ENCODE measurements around the gene ERCC2.
"Not testable (repeated sequence)": the region's sequence is repeated elsewhere in the genome, so short reads cannot be mapped to it uniquely, and the experiment has no call there.

The ERCC2 gene

GRCh38 chr19:45354241-45354842, 16.0 kb downstream of the ERCC2 start:
- no peak for DNase-seq (ENCODE audit: low read depth)

GRCh38 chr19:45352914-45353796, 17.2 kb downstream of the ERCC2 start:
- no peak for DNase-seq (ENCODE audit: low read depth)

- DNase-seq (ENCODE audit: low read depth), result no peak
Observed at GRCh38 chr19:45352471-45352870, 17.9 kb downstream of the ERCC2 start.

GRCh38 chr19:45352062-45352461, 18.3 kb downstream of the ERCC2 start:
- no peak for DNase-seq (ENCODE audit: low read depth)

- DNase-seq (ENCODE audit: low read depth), result no peak
Observed at GRCh38 chr19:45351401-45351952, 18.9 kb downstream of the ERCC2 start.

- no peak for DNase-seq (ENCODE audit: low read depth)
Observed at GRCh38 chr19:45350477-45351058, 19.8 kb downstream of the ERCC2 start.

GRCh38 chr19:45349430-45349941, 20.9 kb downstream of the ERCC2 start:
- DNase-seq (ENCODE audit: low read depth), result no peak

- no peak for DNase-seq (ENCODE audit: low read depth)
Observed at GRCh38 chr19:45349126-45349415, 21.3 kb downstream of the ERCC2 start.

- DNase-seq (ENCODE audit: low read depth), result no peak
Observed at GRCh38 chr19:45348367-45349125, 21.8 kb downstream of the ERCC2 start.

- DNase-seq (ENCODE audit: low read depth), result no peak
Observed at GRCh38 chr19:45347570-45348366, 22.6 kb downstream of the ERCC2 start.

- DNase-seq (ENCODE audit: low read depth), result no peak
Observed at GRCh38 chr19:45346449-45346848, 23.9 kb downstream of the ERCC2 start.

GRCh38 chr19:45345506-45345860, 24.9 kb downstream of the ERCC2 start:
- no peak for DNase-seq (ENCODE audit: low read depth)

GRCh38 chr19:45344621-45345505, 25.5 kb downstream of the ERCC2 start:
- no peak for DNase-seq (ENCODE audit: low read depth)

GRCh38 chr19:45342911-45343310, 27.5 kb downstream of the ERCC2 start:
- no peak for DNase-seq (ENCODE audit: low read depth)

GRCh38 chr19:45340899-45341453, 29.4 kb downstream of the ERCC2 start:
- no peak for DNase-seq (ENCODE audit: low read depth)

- no peak for DNase-seq (ENCODE audit: low read depth)
Observed at GRCh38 chr19:45340232-45340898, 30.0 kb downstream of the ERCC2 start, which contains the start of gene KLC3. KLC3 (plus strand) TSS chr19:45340750; CDS start chr19:45345542, 4,792 bp downstream.

GRCh38 chr19:45339629-45340028, 30.7 kb downstream of the ERCC2 start:
- no peak for DNase-seq (ENCODE audit: low read depth)

GRCh38 chr19:45336696-45337251, 33.6 kb downstream of the ERCC2 start:
- DNase-seq (ENCODE audit: low read depth), result no peak

- DNase-seq (ENCODE audit: low read depth), result not testable (repeated sequence)
Observed at GRCh38 chr19:45334881-45335280, 35.5 kb downstream of the ERCC2 start.
